GM21825 (cell line): ENCODE results near the gene PGS1.
"Not testable (repeated sequence)": the region's sequence is repeated elsewhere in the genome, so short reads cannot be mapped to it uniquely, and the experiment has no call there.

Source experiments
- ATAC-seq: cut with Tn5 transposase; IDR thresholded peaks from one replicate; pipeline ENCODE4 v1.9.1; 2021; ENCODE audit warnings: mild to moderate bottlenecking, moderate library complexity; ENCODE audit not compliant: unreplicated experiment

PGS1 gene

GRCh38 chr17:78438694-78439325 lies 60.4 kb downstream of the PGS1 start:
- ATAC-seq = no peak

DNA sequence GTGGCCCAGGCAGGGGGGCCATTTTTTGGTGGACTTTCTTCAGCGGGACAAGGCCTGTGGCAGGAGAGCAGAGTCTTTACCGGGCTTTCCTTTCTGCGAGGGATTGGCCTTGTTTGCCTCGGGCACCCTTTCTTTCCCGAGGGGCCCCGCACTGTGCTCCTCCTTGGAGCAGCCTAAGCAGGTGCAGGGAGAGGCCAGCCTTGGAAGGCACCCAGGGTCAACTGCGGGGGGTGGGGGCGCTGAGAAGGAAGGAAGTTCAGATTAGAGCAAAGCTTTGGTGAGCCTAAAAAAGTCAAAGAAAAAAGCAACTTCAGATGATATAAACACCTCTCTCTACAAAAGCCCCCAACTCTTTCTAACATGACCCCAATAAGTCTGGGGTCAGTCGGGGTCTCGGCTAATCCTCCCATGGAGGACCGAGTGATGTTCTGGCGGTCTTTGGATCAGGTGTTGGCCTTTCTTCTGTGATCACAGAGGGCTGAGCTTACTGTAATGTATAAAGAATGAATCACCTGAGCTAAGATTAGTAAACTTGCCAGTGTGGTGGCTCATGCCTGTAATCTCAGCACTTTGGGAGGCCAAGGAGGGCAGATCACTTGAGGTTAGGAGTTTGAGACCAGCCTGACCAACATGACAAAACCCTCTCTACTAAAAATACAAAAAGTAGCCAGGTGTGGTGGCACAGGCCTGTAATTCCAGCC lies 63.0 kb downstream of the PGS1 start:
- no peak for ATAC-seq

GRCh38 chr17:78442648-78443218 lies 64.3 kb downstream of the PGS1 start:
- no peak for ATAC-seq

- ATAC-seq = no peak
These were observed 65.9 kb downstream of the PGS1 start for GRCh38 chr17:78444392-78444791.

DNA sequence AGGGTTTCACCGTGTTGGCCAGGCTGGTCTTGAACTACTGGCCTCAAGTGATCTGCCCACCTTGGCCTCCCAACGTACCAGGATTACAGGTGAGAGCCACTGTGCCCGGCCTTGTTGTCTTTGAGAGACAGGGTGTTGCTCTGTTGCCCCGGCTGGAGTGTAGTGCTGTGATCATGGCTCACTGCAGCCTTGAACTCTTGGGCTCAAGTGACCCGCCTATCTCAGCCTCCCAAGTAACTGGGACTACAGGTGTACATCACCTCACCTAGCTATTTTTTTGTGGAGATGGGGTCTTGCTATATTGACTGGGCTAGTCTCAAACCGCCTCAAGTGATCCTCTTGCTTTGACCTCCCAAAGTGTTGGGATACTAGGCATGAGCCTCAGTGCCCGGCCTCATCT lies 68.4 kb downstream of the PGS1 start:
- no peak for ATAC-seq

- no peak for ATAC-seq
These were observed 70.0 kb downstream of the PGS1 start for GRCh38 chr17:78448356-78448993.

DNA sequence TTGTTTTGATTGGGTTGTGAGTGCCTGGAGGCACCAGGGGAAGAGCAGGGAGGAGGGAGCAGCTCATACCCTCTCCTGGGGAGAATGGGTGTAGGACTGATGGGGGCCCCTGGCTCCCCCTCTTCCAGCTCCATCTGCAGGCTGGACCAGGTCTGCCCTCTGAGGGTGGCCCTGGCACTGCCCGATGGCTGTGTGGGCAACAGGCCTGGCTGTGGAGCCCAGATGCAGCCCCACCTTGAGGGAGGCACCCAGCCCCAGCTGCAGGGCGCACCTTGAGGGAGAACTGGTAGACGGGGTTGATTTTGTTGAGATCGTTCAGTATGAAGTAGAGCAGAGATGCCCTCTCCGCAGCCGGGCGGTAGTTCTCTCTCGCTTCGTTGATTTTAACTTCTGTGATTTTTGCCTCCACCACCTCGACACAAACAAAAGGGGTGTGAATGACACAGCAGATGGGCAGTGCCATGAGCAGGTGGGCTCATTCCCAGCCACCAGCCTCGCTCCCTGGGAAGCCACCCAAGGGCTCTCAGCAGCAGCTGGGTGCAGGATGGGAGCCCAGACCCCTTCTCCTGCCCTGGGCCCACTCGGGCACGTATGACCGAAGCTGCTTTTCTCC lies 71.6 kb downstream of the PGS1 start:
- no peak for ATAC-seq

- no peak for ATAC-seq
These were observed 72.4 kb downstream of the PGS1 start for GRCh38 chr17:78450696-78451345.

DNA sequence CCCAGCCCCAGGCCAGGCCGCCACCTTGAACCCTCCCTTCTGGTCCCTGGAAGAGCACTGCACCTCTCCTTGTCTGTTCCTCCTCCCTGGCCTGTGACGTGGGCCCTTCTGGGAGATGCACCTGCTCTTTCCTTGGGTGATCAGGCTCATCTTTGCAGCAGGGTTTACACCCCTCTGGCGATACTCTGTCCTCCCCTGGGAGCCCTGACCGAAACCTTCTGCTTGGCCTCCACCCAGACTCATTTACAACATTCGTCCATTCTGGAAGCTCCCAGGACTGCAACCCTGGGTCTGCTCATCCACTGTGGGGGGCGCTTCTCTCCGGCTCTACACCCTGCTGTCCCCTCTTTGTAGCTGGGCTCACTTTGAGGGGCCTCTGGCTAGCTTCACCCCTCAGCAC lies 73.3 kb downstream of the PGS1 start:
- no peak for ATAC-seq

GRCh38 chr17:78454346-78454745 lies 75.9 kb downstream of the PGS1 start:
- ATAC-seq = no peak

GRCh38 chr17:78458091-78458490 lies 79.6 kb downstream of the PGS1 start:
- no peak for ATAC-seq

- no peak for ATAC-seq
These were observed 80.4 kb downstream of the PGS1 start for GRCh38 chr17:78458736-78459335.

DNA sequence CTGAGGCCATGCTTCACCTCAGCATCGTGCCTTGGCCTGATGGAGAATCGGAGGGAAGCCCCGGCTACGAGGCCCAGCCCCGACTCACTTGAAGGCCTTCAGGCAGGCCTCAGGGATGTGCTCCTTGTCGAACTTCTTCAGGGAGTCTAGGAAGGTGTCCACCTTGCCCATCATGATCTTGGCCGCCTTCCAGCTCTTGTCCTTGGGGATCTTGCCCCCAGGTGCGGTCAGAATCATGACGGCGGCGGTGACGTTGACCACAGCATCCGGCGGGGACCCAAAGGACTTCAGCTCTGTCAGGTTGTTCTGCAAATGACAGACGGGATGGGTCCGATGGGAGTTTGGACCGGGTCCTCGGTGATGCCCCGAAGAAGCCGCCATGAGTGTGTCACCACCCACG lies 81.2 kb downstream of the PGS1 start:
- ATAC-seq = no peak

DNA sequence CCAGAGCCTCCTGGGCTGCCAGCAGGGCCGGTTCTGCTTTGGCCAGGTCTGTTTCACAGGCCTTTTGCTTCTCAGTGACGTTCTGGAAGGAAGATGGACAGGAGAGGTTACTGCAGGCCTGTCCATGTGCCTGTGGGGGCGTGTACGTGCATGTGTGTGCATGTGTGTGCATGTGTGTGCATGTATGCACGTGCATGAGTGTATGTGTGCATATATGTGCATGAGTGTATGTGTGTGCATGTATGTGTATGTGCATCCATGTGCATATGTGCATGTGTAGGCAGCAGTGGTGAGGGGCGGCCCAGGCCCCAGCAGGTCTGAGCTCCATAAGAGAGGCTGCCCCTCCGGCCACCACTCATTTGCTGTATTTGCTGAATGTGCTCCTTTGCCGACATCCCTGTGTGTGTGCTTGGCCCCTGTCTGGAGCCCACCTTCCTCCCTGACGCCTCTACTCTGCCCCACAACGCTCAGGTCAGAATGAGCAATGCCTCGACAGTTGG lies 81.8 kb downstream of the PGS1 start:
- ATAC-seq = no peak

- no peak for ATAC-seq
These were observed 82.7 kb downstream of the PGS1 start for GRCh38 chr17:78460951-78461798.

- no peak for ATAC-seq
These were observed 83.3 kb downstream of the PGS1 start for GRCh38 chr17:78461799-78462053.

- no peak for ATAC-seq
These were observed 83.7 kb downstream of the PGS1 start for GRCh38 chr17:78462148-78462547.

GRCh38 chr17:78466109-78466785 lies 87.8 kb downstream of the PGS1 start:
- ATAC-seq = not testable (repeated sequence)
